ENCODE measurements around the gene NFKB2.

DNA sequence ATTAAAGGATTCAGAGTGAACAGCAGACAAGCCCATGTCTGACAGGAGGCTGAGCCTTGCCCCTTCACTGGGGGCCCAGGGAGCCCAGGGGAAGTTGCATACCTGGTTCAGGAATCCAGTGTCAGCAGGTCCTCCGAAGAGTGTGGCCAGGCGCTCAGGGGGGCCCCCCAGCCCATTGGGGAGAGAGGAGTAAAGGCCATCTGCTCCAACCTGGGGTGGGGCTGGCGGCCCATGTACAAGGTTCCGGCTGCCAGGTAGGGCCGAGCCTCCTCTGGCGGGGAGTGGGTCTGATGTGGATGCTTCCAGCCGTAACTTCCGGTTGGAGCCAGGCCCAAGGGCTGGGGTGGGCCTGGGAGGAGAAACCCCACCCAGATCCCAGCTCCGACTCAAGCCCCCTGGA lies 20.8 kb downstream of the NFKB2 start:
- TF ChIP-seq, protein P1, sequence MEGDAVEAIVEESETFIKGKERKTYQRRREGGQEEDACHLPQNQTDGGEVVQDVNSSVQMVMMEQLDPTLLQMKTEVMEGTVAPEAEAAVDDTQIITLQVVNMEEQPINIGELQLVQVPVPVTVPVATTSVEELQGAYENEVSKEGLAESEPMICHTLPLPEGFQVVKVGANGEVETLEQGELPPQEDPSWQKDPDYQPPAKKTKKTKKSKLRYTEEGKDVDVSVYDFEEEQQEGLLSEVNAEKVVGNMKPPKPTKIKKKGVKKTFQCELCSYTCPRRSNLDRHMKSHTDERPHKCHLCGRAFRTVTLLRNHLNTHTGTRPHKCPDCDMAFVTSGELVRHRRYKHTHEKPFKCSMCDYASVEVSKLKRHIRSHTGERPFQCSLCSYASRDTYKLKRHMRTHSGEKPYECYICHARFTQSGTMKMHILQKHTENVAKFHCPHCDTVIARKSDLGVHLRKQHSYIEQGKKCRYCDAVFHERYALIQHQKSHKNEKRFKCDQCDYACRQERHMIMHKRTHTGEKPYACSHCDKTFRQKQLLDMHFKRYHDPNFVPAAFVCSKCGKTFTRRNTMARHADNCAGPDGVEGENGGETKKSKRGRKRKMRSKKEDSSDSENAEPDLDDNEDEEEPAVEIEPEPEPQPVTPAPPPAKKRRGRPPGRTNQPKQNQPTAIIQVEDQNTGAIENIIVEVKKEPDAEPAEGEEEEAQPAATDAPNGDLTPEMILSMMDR (IDR thresholded peaks at IDR 0.05) = no peak
- no peak for TF ChIP-seq ZFX (IDR thresholded peaks at IDR 0.05; ENCODE audit: borderline replicate concordance)

Measured in 22Rv1 (cell line).